ENCODE data around the gene ATP6V0A1. TPM values are rescaled to one million over a fixed set of nuclear protein-coding genes. Genes with fewer than 3 reads are reported as not detected.
"Not testable (repeated sequence)": the region's sequence is repeated elsewhere in the genome, so short reads cannot be mapped to it uniquely, and the experiment has no call there.

Gene ATP6V0A1
- total RNA-seq, 2 donors from 2014 or later, result 63.2 to 95.6 TPM

DNA sequence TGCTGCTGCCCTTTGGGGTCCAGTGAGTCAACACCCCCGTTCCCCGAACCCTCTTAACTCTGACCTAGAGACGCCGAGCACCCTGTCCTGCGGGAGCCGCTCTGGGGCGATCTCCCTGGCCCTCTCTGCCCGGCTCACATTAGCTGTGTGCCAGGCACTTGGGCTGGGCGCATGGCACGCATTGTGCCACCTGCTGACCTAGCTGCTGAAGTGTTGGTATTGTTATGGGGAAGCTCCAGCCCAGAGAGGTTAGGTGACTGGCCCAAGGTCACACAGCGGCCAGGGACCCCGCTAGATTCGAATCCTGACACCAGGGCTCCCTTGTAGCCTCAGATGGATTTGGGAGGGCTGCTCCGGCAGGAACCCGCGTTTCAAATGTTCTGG is 95.2 kb downstream of the ATP6V0A1 start:
- DNase-seq (ENCODE audit: low spot score) (no peak), ATAC-seq (ENCODE audit: insufficient number of reproducible peaks, low FRiP score, low read depth) (no peak)
- H3K36me3 ChIP-seq, result no peaks in the 10 kb centered on the region
- peaks cover 15 to 26% of the 10 kb centered on the region in 2 donors for H3K4me1 ChIP-seq (ENCODE audit: control insufficient read depth in 1 of 2, low read depth in 2 of 2)
- peak overlapping the region; percentile 93 for H3K4me3 ChIP-seq
- TF ChIP-seq, protein P1, sequence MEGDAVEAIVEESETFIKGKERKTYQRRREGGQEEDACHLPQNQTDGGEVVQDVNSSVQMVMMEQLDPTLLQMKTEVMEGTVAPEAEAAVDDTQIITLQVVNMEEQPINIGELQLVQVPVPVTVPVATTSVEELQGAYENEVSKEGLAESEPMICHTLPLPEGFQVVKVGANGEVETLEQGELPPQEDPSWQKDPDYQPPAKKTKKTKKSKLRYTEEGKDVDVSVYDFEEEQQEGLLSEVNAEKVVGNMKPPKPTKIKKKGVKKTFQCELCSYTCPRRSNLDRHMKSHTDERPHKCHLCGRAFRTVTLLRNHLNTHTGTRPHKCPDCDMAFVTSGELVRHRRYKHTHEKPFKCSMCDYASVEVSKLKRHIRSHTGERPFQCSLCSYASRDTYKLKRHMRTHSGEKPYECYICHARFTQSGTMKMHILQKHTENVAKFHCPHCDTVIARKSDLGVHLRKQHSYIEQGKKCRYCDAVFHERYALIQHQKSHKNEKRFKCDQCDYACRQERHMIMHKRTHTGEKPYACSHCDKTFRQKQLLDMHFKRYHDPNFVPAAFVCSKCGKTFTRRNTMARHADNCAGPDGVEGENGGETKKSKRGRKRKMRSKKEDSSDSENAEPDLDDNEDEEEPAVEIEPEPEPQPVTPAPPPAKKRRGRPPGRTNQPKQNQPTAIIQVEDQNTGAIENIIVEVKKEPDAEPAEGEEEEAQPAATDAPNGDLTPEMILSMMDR (IDR thresholded peaks at IDR 0.05), result no peak
- peak overlapping the region; percentile 70 to 81 for H3K27ac ChIP-seq
- H3K9me3 ChIP-seq, result no peaks in the 10 kb centered on the region
- no peaks in the 10 kb centered on the region for H3K27me3 ChIP-seq (replicated peaks; ENCODE audit: insufficient read depth)

DNA sequence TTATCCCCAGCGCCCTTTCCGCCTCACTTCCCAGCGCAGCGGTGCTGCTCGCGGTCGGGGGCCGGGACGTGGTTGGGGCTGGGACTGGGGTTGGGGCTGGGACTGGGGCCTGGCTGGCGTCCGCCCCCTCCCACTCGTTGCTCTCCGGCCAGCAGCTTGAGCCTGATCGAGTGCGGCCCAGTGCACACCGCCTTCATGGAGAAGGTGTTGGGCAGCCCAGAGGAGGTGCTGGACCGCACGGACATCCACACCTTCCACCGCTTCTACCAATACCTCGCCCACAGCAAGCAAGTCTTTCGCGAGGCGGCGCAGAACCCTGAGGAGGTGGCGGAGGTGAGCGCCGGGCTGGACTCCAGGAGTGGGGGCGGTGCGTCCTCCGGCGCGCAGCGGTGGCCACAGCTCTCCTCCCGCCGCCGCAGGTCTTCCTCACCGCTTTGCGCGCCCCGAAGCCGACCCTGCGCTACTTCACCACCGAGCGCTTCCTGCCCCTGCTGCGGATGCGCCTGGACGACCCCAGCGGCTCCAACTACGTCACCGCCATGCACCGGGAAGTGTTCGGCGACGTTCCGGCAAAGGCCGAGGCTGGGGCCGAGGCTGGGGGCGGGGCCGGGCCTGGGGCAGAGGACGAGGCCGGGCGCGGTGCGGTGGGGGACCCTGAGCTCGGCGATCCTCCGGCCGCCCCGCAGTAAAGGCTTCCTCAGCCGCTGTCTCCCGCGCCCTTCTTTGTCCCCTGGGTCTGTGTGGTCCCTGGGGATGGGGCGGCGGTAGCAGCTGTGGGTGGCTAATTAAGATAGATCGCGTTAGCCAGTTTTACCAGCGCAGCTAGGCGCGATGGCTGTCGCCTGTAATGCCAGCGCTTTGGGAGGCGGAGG is 95.8 kb downstream of the ATP6V0A1 start:
- H3K27me3 ChIP-seq (replicated peaks; ENCODE audit: insufficient read depth), result no peaks in the 10 kb centered on the region
- ATAC-seq (ENCODE audit: insufficient number of reproducible peaks, low FRiP score, low read depth), result peak; percentile 84

DNA sequence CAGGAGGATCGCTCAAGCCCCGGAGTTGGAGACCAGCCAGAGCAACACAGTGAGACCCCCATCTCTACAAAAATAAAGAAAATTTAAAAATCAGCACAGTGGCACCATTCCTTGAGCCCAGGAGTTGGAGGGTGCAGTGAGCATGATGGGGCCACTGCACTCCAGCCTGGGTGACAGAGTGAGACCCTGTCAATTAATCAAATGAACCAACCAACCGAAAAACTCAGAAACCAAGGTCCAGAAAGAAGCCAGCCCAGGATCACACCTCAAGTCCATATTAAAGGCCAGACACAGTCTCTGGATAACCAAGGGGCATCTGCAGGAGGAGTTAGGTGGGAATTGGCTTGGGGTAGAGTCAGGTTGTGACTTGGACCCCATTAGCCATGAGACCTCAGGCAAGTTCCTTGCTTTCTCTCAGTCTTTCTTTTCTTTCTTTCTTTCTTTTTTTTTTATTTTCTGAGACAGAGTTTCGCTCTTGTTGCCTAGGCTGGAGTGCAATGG is 96.5 kb downstream of the ATP6V0A1 start:
- TF ChIP-seq, protein P1 (IDR thresholded peaks at IDR 0.05), result no peak
- Histone ChIP-seq H3K27me3 (replicated peaks; ENCODE audit: insufficient read depth) (no peaks in the 10 kb centered on the region), H3K9me3 (no peaks in the 10 kb centered on the region), H3K4me3 (peak overlapping the region; percentile 93), H3K4me1 (ENCODE audit: control insufficient read depth in 1 of 2, low read depth in 2 of 2) (peaks cover 15 to 29% of the 10 kb centered on the region in 2 donors), H3K36me3 (no peaks in the 10 kb centered on the region), H3K27ac (peak overlapping the region; percentile 70 to 81)
- ATAC-seq (ENCODE audit: insufficient number of reproducible peaks, low FRiP score, low read depth) (no peak), DNase-seq (ENCODE audit: low spot score) (no peak)

More for the DNA sequence above, 95.8 kb downstream of the ATP6V0A1 start:
- H3K4me3 ChIP-seq, result peak overlapping the region; percentile 93
- peaks cover 15 to 26% of the 10 kb centered on the region in 2 donors for H3K4me1 ChIP-seq (ENCODE audit: control insufficient read depth in 1 of 2, low read depth in 2 of 2)
- H3K36me3 ChIP-seq, result no peaks in the 10 kb centered on the region
- TF ChIP-seq, protein P1 (IDR thresholded peaks at IDR 0.05), result no peak
- no peak for DNase-seq (ENCODE audit: low spot score)
- H3K9me3 ChIP-seq, result no peaks in the 10 kb centered on the region
- peak overlapping the region; percentile 70 to 81 for H3K27ac ChIP-seq

DNA sequence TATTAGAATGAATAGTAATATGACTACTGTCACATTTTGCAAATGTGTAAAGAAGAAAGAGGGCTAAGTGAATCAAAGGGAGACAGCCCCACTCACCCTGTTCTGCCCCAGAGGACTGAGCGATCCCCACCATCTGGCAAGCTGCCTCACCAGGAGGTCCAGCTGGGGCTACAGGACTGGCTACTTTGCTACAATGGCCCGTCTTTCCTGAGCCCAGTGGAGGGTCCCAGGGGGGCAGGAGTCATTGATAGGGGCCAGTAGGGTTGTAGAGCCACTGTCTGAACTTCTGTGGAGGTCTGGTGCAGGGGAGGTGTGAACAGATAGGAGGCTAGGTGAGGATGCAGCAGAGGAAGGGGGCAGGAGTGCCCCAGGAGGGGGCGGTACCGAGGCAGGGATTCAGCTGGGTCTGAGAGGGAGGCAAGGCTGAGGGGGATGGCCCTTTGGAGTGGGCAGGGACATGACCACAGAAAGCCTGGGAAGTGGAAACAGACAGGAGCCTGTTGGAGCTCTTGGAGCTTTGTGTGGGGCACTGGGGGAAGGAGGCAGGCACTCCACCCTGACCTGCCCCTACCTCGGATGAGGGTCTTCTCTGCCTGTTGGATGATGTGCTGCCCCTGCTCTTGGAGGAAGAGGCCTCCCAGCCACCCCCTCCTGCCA is 97.4 kb downstream of the ATP6V0A1 start:
- not testable (repeated sequence) for H3K27me3 ChIP-seq (replicated peaks; ENCODE audit: insufficient read depth); H3K9me3 ChIP-seq; H3K4me3 ChIP-seq; H3K27ac ChIP-seq; H3K36me3 ChIP-seq; ATAC-seq (ENCODE audit: insufficient number of reproducible peaks, low FRiP score, low read depth); DNase-seq (ENCODE audit: low spot score)
- peaks cover 16 to 32% of the 10 kb centered on the region in 2 donors for H3K4me1 ChIP-seq (ENCODE audit: control insufficient read depth in 1 of 2, low read depth in 2 of 2)

DNA sequence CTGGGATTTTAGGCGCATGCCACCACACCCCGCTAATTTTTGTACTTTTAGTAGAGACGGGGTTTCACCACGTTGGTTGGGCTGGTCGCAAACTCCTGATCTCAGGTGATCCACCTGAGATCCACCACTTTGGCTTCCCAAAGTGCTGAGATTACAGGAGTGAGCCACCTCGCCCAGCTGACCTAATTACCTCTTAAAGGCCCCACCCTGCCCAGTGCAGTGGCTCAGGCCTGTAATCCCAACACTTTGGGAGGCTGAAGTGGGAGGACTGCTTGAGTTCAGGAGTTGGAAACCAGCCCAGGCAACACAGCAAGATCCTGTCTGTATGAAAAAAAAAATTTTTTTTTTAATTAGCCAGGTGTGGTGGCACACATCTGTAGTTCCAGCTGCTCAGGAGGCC is 100.4 kb downstream of the ATP6V0A1 start:
- no peak for ATAC-seq (ENCODE audit: insufficient number of reproducible peaks, low FRiP score, low read depth)
- TF ChIP-seq, protein P1 (IDR thresholded peaks at IDR 0.05), result no peak
- Histone ChIP-seq H3K4me1 (ENCODE audit: control insufficient read depth in 1 of 2, low read depth in 2 of 2) (peaks cover 29 to 40% of the 10 kb centered on the region in 2 donors), H3K27ac (no peak overlapping the region), H3K36me3 (no peaks in the 10 kb centered on the region), H3K9me3 (no peaks in the 10 kb centered on the region), H3K27me3 (replicated peaks; ENCODE audit: insufficient read depth) (no peaks in the 10 kb centered on the region), H3K4me3 (no peak overlapping the region)
- no peak for DNase-seq (ENCODE audit: low spot score)

Measured in thoracic aorta (tissue), 2 donors.